ENCODE measurements around the gene KRTAP10-9. TPM values are rescaled to one million over a fixed set of nuclear protein-coding genes. Genes with fewer than 3 reads are reported as not detected.
A peak's percentile ranks its signal among the peaks of the same experiment; 100 is the strongest.
"Not testable (repeated sequence)": the region's sequence is repeated elsewhere in the genome, so short reads cannot be mapped to it uniquely, and the experiment has no call there.

The KRTAP10-9 gene
- total RNA-seq, 1 experiment from 2014 or later: not detected

DNA sequence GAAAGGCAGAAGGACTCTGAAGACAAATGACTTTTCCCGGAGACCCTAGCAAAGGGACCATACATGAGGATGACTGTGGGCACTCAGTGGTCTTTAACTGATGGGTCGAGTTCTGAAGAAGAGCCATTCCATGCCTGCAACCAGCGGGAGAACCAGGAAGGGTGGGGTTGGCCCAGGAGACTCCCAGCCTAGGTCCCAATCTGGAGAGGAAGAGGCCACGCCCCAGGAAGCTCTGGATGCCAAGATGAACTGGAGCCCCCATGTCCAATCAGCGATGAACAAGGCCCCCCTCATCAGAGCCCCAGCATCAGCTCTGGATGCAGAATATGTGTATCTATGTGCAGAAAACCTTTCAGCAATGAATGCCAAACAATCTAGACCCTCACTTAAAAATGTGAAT lies 13.9 kb downstream of the KRTAP10-9 start:
- H3K36me3 ChIP-seq (ENCODE audit: insufficient read depth, low read length, poor library complexity, severe bottlenecking): no peaks in the 10 kb centered on the region
- BruUV-seq (replicated peaks): no TSS peak
- TF ChIP-seq, protein P1, sequence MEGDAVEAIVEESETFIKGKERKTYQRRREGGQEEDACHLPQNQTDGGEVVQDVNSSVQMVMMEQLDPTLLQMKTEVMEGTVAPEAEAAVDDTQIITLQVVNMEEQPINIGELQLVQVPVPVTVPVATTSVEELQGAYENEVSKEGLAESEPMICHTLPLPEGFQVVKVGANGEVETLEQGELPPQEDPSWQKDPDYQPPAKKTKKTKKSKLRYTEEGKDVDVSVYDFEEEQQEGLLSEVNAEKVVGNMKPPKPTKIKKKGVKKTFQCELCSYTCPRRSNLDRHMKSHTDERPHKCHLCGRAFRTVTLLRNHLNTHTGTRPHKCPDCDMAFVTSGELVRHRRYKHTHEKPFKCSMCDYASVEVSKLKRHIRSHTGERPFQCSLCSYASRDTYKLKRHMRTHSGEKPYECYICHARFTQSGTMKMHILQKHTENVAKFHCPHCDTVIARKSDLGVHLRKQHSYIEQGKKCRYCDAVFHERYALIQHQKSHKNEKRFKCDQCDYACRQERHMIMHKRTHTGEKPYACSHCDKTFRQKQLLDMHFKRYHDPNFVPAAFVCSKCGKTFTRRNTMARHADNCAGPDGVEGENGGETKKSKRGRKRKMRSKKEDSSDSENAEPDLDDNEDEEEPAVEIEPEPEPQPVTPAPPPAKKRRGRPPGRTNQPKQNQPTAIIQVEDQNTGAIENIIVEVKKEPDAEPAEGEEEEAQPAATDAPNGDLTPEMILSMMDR (conservative IDR thresholded peaks at IDR 0.05; ENCODE audit: low read depth, low read length): no peak
- TF ChIP-seq EZH2 (IDR thresholded peaks at IDR 0.05; ENCODE audit: borderline replicate concordance, low read depth, low read length, poor library complexity, severe bottlenecking): no peak
- no peaks in the 10 kb centered on the region for H3K4me1 ChIP-seq (ENCODE audit: insufficient read depth, low read length, poor library complexity, severe bottlenecking)
- H3K9me3 ChIP-seq (ENCODE audit: low read depth, low read length, poor library complexity, severe bottlenecking): peaks cover 16% of the 10 kb centered on the region
- POLR2A ChIA-PET (ENCODE audit: low non-redundant PET): no interaction called here
- CTCF ChIA-PET: no interaction called here
- no peak overlapping the region for H3K27ac ChIP-seq (ENCODE audit: low read depth, low read length, poor library complexity, severe bottlenecking)
- no peak overlapping the region for H3K4me3 ChIP-seq (ENCODE audit: low read depth, low read length, poor library complexity, severe bottlenecking)
- intact Hi-C loops (cut with micrococcal nuclease; ENCODE audit: unreplicated experiment): no loop called here
- no peak for DNase-seq (ENCODE audit: low spot score)
- no peaks in the 10 kb centered on the region for H3K27me3 ChIP-seq (replicated peaks; ENCODE audit: insufficient read depth, low read depth, low read length, poor library complexity)

DNA sequence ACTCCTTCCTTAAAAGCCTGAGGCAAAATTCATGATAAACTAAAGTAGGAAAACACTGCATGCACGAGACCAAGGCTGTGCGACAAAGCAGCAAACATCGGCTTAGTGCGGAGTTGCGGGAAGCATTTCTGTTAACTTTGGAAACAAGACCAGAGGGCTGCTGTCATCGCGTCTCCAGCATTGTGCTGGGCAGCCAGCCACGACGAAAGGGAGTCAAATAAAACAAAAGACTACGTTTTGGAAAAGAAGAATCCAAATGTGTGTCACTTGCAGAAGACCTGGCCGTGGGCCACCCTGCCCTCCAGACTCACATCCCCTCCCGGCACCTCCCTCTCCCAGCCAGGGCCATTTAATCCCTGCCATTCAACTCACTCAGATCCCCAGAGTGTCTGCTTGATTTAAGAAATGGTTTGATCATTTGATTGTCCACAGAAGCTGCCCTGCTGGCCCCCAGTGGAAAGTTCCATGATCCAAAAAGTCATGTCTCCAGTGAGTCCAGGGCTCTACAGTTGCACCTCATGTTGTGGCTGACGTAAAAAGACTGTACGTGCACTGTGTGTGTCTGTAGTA lies 16.9 kb downstream of the KRTAP10-9 start:
- Histone ChIP-seq H3K36me3 (ENCODE audit: insufficient read depth, low read length, poor library complexity, severe bottlenecking) (no peaks in the 10 kb centered on the region), H3K27ac (ENCODE audit: low read depth, low read length, poor library complexity, severe bottlenecking) (no peak overlapping the region), H3K4me1 (ENCODE audit: insufficient read depth, low read length, poor library complexity, severe bottlenecking) (no peaks in the 10 kb centered on the region), H3K27me3 (replicated peaks; ENCODE audit: insufficient read depth, low read depth, low read length, poor library complexity) (no peaks in the 10 kb centered on the region), H3K9me3 (ENCODE audit: low read depth, low read length, poor library complexity, severe bottlenecking) (peaks cover 16% of the 10 kb centered on the region), H3K4me3 (ENCODE audit: low read depth, low read length, poor library complexity, severe bottlenecking) (no peak overlapping the region)
- TF ChIP-seq EZH2 (IDR thresholded peaks at IDR 0.05; ENCODE audit: borderline replicate concordance, low read depth, low read length, poor library complexity, severe bottlenecking): no peak
- TF ChIP-seq, protein P1 (conservative IDR thresholded peaks at IDR 0.05; ENCODE audit: low read depth, low read length): no peak
- DNase-seq (ENCODE audit: low spot score): no peak
- ChIA-PET POLR2A (ENCODE audit: low non-redundant PET) (no interaction called here), CTCF (no interaction called here)
- BruUV-seq (replicated peaks): no TSS peak
- intact Hi-C loops (cut with micrococcal nuclease; ENCODE audit: unreplicated experiment): no loop called here

DNA sequence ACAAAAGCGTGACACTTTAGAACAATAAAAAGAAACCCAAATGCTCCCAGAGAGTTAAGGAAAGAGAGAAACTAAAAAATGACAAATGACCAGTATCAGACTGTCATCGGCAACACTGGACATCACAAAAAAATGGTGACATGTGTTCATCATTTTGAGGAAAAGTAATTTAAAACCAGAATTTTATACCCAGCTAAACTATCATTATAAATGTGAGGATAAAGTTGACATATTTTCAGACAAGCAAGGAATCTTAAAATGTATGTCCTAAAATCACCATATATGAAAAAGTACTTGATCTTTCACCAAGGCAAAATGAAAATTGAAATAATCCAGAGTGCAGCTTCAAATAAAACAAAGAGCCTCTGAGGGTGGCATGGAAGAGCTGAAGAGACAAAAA lies 18.0 kb downstream of the KRTAP10-9 start:
- ChIA-PET CTCF (no interaction called here), POLR2A (ENCODE audit: low non-redundant PET) (interaction anchor here (0.7 kb wide), 1 partner anchor 1023 kb away, joined by 6 read pairs; no protein-coding TSS in a partner anchor)
- no TSS peak for BruUV-seq (replicated peaks)

DNA sequence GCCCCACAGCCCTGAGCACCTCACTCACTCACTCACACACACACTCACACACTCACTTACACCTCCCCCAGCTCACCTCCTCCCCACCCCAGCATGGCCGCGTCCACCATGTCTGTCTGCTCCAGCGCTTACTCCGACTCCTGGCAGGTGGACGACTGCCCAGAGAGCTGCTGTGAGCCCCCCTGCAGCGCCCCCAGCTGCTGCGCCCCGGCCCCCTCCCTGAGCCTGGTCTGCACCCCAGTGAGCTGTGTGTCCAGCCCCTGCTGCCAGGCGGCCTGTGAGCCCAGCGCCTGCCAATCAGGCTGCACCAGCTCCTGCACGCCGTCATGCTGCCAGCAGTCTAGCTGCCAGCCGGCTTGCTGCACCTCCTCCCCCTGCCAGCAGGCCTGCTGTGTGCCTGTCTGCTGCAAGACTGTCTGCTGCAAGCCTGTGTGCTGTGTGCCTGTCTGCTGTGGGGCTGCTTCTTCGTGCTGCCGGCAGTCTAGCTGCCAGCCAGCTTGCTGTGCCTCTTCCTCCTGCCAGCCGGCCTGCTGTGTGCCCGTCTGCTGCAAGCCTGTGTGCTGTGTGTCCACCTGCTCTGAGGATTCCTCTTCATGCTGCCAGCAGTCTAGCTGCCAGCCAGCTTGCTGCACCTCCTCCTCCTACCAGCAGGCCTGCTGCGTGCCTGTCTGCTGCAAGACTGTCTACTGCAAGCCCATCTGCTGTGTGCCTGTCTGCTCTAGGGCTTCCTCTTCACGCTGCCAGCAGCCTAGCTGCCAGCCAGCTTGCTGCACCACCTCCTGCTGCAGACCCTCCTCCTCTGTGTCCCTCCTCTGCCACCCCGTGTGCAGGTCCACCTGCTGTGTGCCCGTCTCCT lies 19.7 kb downstream of the KRTAP10-9 start, which contains the start of gene KRTAP10-11:
Gene KRTAP10-11, plus strand, starts transcription at position 49 of the 856 bp plus-strand sequence. Its CDS starts 45 bp downstream, at position 94.
- peak; percentile 34 for DNase-seq (ENCODE audit: low spot score)
- POLR2A ChIA-PET (ENCODE audit: low non-redundant PET); H3K27me3 ChIP-seq (replicated peaks; ENCODE audit: insufficient read depth, low read depth, low read length, poor library complexity); H3K36me3 ChIP-seq (ENCODE audit: insufficient read depth, low read length, poor library complexity, severe bottlenecking); H3K27ac ChIP-seq (ENCODE audit: low read depth, low read length, poor library complexity, severe bottlenecking); H3K4me1 ChIP-seq (ENCODE audit: insufficient read depth, low read length, poor library complexity, severe bottlenecking); BruUV-seq (replicated peaks); H3K4me3 ChIP-seq (ENCODE audit: low read depth, low read length, poor library complexity, severe bottlenecking); intact Hi-C loops (cut with micrococcal nuclease; ENCODE audit: unreplicated experiment): not testable (repeated sequence)
- peaks cover 16% of the 10 kb centered on the region for H3K9me3 ChIP-seq (ENCODE audit: low read depth, low read length, poor library complexity, severe bottlenecking)
- CTCF ChIA-PET: interaction anchor here (0.8 kb wide), 1 partner anchor 454 kb away, joined by 4 read pairs; no protein-coding TSS in a partner anchor

More for the DNA sequence above, 18.0 kb downstream of the KRTAP10-9 start:
- Histone ChIP-seq H3K27me3 (replicated peaks; ENCODE audit: insufficient read depth, low read depth, low read length, poor library complexity) (no peaks in the 10 kb centered on the region), H3K27ac (ENCODE audit: low read depth, low read length, poor library complexity, severe bottlenecking) (no peak overlapping the region), H3K36me3 (ENCODE audit: insufficient read depth, low read length, poor library complexity, severe bottlenecking) (no peaks in the 10 kb centered on the region), H3K4me1 (ENCODE audit: insufficient read depth, low read length, poor library complexity, severe bottlenecking) (no peaks in the 10 kb centered on the region), H3K9me3 (ENCODE audit: low read depth, low read length, poor library complexity, severe bottlenecking) (peaks cover 16% of the 10 kb centered on the region), H3K4me3 (ENCODE audit: low read depth, low read length, poor library complexity, severe bottlenecking) (no peak overlapping the region)
- intact Hi-C loops (cut with micrococcal nuclease; ENCODE audit: unreplicated experiment): no loop called here
- no peak for DNase-seq (ENCODE audit: low spot score)
- TF ChIP-seq EZH2 (IDR thresholded peaks at IDR 0.05; ENCODE audit: borderline replicate concordance, low read depth, low read length, poor library complexity, severe bottlenecking): no peak
- TF ChIP-seq, protein P1 (conservative IDR thresholded peaks at IDR 0.05; ENCODE audit: low read depth, low read length): no peak
